HEK293 (cell line): ENCODE results near the gene TTLL10.

Experiments used
- CTCF ChIA-PET: fragments of 350-600 bp; formaldehyde crosslinking; extraction: SDS; loops from one replicate; lab custom pipeline; 2021; ENCODE audit warnings: antibody characterized with exemption; lab: Yijun Ruan, JAX
- POLR2A ChIA-PET: fragments of 300-600 bp; formaldehyde crosslinking; extraction: SDS; loops from one replicate; lab custom pipeline; 2020; ENCODE audit warnings: antibody characterized with exemption, inconsistent platforms; lab: Yijun Ruan, JAX
- H3K27ac ChIP-seq: fragments of 200-500 bp; sonication (Bioruptor generic); 2 replicates; pipeline ENCODE4 v1.5.1; 2014; ENCODE audit warnings: low read depth, low read length, control low read depth, inconsistent platforms; ENCODE audit errors: extremely low read depth
- H3K36me3 ChIP-seq, 2 experiments: fragments of 200-500 bp in 1 of 2; sonication (Bioruptor generic) in 1 of 2; 1 replicate in 1 of 2; 2 replicates in 1 of 2; pipeline ENCODE4 v1.5.1; 2014 to 2017; ENCODE audit warnings: inconsistent platforms in 2 of 2, low read length in 2 of 2; ENCODE audit not compliant: control insufficient read depth in 2 of 2, insufficient read depth in 1 of 2
- H3K4me1 ChIP-seq: fragments of 200-500 bp; sonication (Bioruptor generic); 2 replicates; pipeline ENCODE4 v1.5.1; 2014; ENCODE audit warnings: mild to moderate bottlenecking, low read length, inconsistent platforms; ENCODE audit not compliant: control insufficient read depth, insufficient read depth
- H3K4me3 ChIP-seq: 2 replicates; pipeline ENCODE4 v1.5.1; 2011; ENCODE audit warnings: low read depth, mild to moderate bottlenecking, control low read depth, low read length, moderate library complexity
- H3K9me3 ChIP-seq: fragments of 200-500 bp; sonication (Bioruptor generic); 2 replicates; pipeline ENCODE4 v1.5.1; 2014; ENCODE audit warnings: low read depth, low read length, inconsistent platforms; ENCODE audit not compliant: control insufficient read depth, insufficient read depth
- BCL11A ChIP-seq: fragments of 450-650 bp; formaldehyde crosslinking; IDR thresholded peaks from 2 replicates; pipeline ENCODE4 v1.5.1; 2016; ENCODE audit warnings: low read depth, missing biosample characterization, missing genetic modification characterization
- EGR2 ChIP-seq: fragments of 450-650 bp; formaldehyde crosslinking; IDR thresholded peaks from 2 replicates; pipeline ENCODE4 v1.5.1; 2016; ENCODE audit warnings: low read depth, missing biosample characterization, missing genetic modification characterization
- INSM2 ChIP-seq: fragments of 450-650 bp; formaldehyde crosslinking; IDR thresholded peaks from 2 replicates; pipeline ENCODE4 v1.5.1; 2016; ENCODE audit warnings: missing biosample characterization, missing genetic modification characterization
- KLF16 ChIP-seq: fragments of 450-650 bp; formaldehyde crosslinking; IDR thresholded peaks from 2 replicates; pipeline ENCODE4 v1.5.1; 2017; ENCODE audit warnings: missing biosample characterization, missing genetic modification characterization
- SCRT1 ChIP-seq: fragments of 450-650 bp; formaldehyde crosslinking; IDR thresholded peaks from 2 replicates; pipeline ENCODE4 v1.5.1; 2016; ENCODE audit warnings: missing biosample characterization, missing genetic modification characterization, borderline replicate concordance
- SCRT2 ChIP-seq: fragments of 450-650 bp; formaldehyde crosslinking; IDR thresholded peaks from 2 replicates; pipeline ENCODE4 v1.5.1; 2016; ENCODE audit warnings: missing biosample characterization, missing genetic modification characterization
- SP2 ChIP-seq: fragments of 450-650 bp; formaldehyde crosslinking; IDR thresholded peaks from 2 replicates; pipeline ENCODE4 v1.5.1; 2016; ENCODE audit warnings: missing biosample characterization, missing genetic modification characterization
- ZBTB1 ChIP-seq: fragments of 450-650 bp; formaldehyde crosslinking; IDR thresholded peaks from 2 replicates; pipeline ENCODE4 v1.5.1; 2016; ENCODE audit warnings: missing biosample characterization, missing genetic modification characterization
- ZBTB21 ChIP-seq: fragments of 450-650 bp; formaldehyde crosslinking; IDR thresholded peaks from 2 replicates; pipeline ENCODE4 v1.5.1; 2017; ENCODE audit warnings: missing biosample characterization, missing genetic modification characterization
- ZFP37 ChIP-seq: fragments of 450-650 bp; formaldehyde crosslinking; IDR thresholded peaks from 2 replicates; pipeline ENCODE4 v1.5.1; 2016; ENCODE audit warnings: missing biosample characterization, missing genetic modification characterization
- ZIC2 ChIP-seq: fragments of 450-650 bp; formaldehyde crosslinking; IDR thresholded peaks from 2 replicates; pipeline ENCODE4 v1.5.1; 2016; ENCODE audit warnings: missing biosample characterization, missing genetic modification characterization
- ZNF138 ChIP-seq: fragments of 450-650 bp; formaldehyde crosslinking; IDR thresholded peaks from 2 replicates; pipeline ENCODE4 v1.5.1; 2016; ENCODE audit warnings: missing biosample characterization, missing genetic modification characterization, borderline replicate concordance
- ZNF140 ChIP-seq: fragments of 450-650 bp; formaldehyde crosslinking; IDR thresholded peaks from 2 replicates; pipeline ENCODE4 v1.5.1; 2016; ENCODE audit warnings: missing biosample characterization, missing genetic modification characterization
- ZNF174 ChIP-seq: fragments of 450-650 bp; formaldehyde crosslinking; IDR thresholded peaks from 2 replicates; pipeline ENCODE4 v1.5.0; 2017; ENCODE audit warnings: missing biosample characterization, mild to moderate bottlenecking, missing genetic modification characterization
- ZNF175 ChIP-seq: fragments of 450-650 bp; formaldehyde crosslinking; IDR thresholded peaks from 2 replicates; pipeline ENCODE4 v1.5.1; 2016; ENCODE audit warnings: missing biosample characterization, missing genetic modification characterization
- ZNF221 ChIP-seq: fragments of 450-650 bp; formaldehyde crosslinking; IDR thresholded peaks from 2 replicates; pipeline ENCODE4 v1.5.1; 2017; ENCODE audit warnings: missing biosample characterization, missing genetic modification characterization, borderline replicate concordance
- ZNF223 ChIP-seq: fragments of 450-650 bp; formaldehyde crosslinking; IDR thresholded peaks from 2 replicates; pipeline ENCODE4 v1.5.1; 2016; ENCODE audit warnings: missing biosample characterization, missing genetic modification characterization
- ZNF24 ChIP-seq: fragments of 450-650 bp; formaldehyde crosslinking; IDR thresholded peaks from 2 replicates; pipeline ENCODE4 v1.5.1; 2016; ENCODE audit warnings: missing biosample characterization, missing genetic modification characterization
- ZNF266 ChIP-seq: fragments of 450-650 bp; formaldehyde crosslinking; IDR thresholded peaks from 2 replicates; pipeline ENCODE4 v1.5.1; 2016; ENCODE audit warnings: missing biosample characterization, missing genetic modification characterization, low read depth
- ZNF292 ChIP-seq: fragments of 450-650 bp; formaldehyde crosslinking; IDR thresholded peaks from 2 replicates; pipeline ENCODE4 v1.5.1; 2016; ENCODE audit warnings: low read depth, missing biosample characterization, missing genetic modification characterization, borderline replicate concordance
- ZNF366 ChIP-seq: fragments of 450-650 bp; formaldehyde crosslinking; conservative IDR thresholded peaks from 2 replicates; pipeline ENCODE4 v1.5.1; 2016; ENCODE audit warnings: missing biosample characterization, missing genetic modification characterization
- ZNF37A ChIP-seq: fragments of 450-650 bp; IDR thresholded peaks from 2 replicates; pipeline ENCODE4 v1.5.1; 2018; ENCODE audit warnings: missing biosample characterization, missing genetic modification characterization
- ZNF398 ChIP-seq: fragments of 450-650 bp; formaldehyde crosslinking; IDR thresholded peaks from 2 replicates; pipeline ENCODE4 v1.5.1; 2017; ENCODE audit warnings: missing biosample characterization, missing genetic modification characterization
- ZNF416 ChIP-seq: fragments of 450-650 bp; formaldehyde crosslinking; IDR thresholded peaks from 2 replicates; pipeline ENCODE4 v1.5.1; 2016; ENCODE audit warnings: missing biosample characterization, missing genetic modification characterization
- ZNF426 ChIP-seq: fragments of 450-650 bp; formaldehyde crosslinking; IDR thresholded peaks from 2 replicates; pipeline ENCODE4 v1.5.1; 2017; ENCODE audit warnings: missing biosample characterization, missing genetic modification characterization, mild to moderate bottlenecking, inconsistent platforms, moderate library complexity
- ZNF585B ChIP-seq: fragments of 450-650 bp; formaldehyde crosslinking; IDR thresholded peaks from 2 replicates; pipeline ENCODE4 v1.5.1; 2016; ENCODE audit warnings: missing biosample characterization, missing genetic modification characterization
- ZNF629 ChIP-seq: fragments of 450-650 bp; formaldehyde crosslinking; IDR thresholded peaks from 2 replicates; pipeline ENCODE4 v1.5.1; 2017; ENCODE audit warnings: missing biosample characterization, missing genetic modification characterization
- ZNF639 ChIP-seq: fragments of 450-650 bp; formaldehyde crosslinking; IDR thresholded peaks from 2 replicates; pipeline ENCODE4 v1.5.1; 2016; ENCODE audit warnings: missing biosample characterization, missing genetic modification characterization
- ZNF704 ChIP-seq: fragments of 450-650 bp; formaldehyde crosslinking; IDR thresholded peaks from 2 replicates; pipeline ENCODE4 v1.5.1; 2016; ENCODE audit warnings: missing biosample characterization, missing genetic modification characterization
- ZNF843 ChIP-seq: fragments of 450-650 bp; formaldehyde crosslinking; IDR thresholded peaks from 2 replicates; pipeline ENCODE4 v1.5.1; 2016; ENCODE audit warnings: missing biosample characterization, missing genetic modification characterization
- ZSCAN5A ChIP-seq: fragments of 450-650 bp; formaldehyde crosslinking; IDR thresholded peaks from 2 replicates; pipeline ENCODE4 v1.5.1; 2016; ENCODE audit warnings: missing biosample characterization, missing genetic modification characterization

TTLL10 gene

GRCh38 chr1:1170215-1171091, 3.2 kb upstream of the TTLL10 start:
- POLR2A ChIA-PET = interaction anchor here (0.6 kb wide), 1 partner anchor 60 kb away, joined by 5 read pairs; no protein-coding TSS in a partner anchor
- Histone ChIP-seq H3K4me3 (no peak overlapping the region), H3K4me1 (no peaks in the 10 kb centered on the region), H3K9me3 (no peaks in the 10 kb centered on the region), H3K36me3 (no peaks in the 10 kb centered on the region), H3K27ac (no peak overlapping the region)
- CTCF ChIA-PET = no interaction called here
- TF ChIP-seq ZNF221 (tag by site-specific recombination) (no peak), ZNF138 (tag by site-specific recombination) (no peak), BCL11A (tag by site-specific recombination) (0 out of 2 replicates have a peak, but pooled peaks have one; percentile 14), ZNF266 (tag by site-specific recombination) (no peak), ZNF629 (tag by site-specific recombination) (no peak), ZBTB1 (tag by site-specific recombination) (no peak), ZNF843 (tag by site-specific recombination) (no peak), ZNF37A (tag by site-specific recombination) (no peak), ZNF639 (tag by site-specific recombination) (no peak), SCRT1 (tag by site-specific recombination) (0 out of 2 replicates have a peak, but pooled peaks have one; percentile 35), ZNF140 (tag by site-specific recombination) (no peak), ZNF426 (tag by site-specific recombination) (no peak), INSM2 (tag by site-specific recombination) (no peak), ZNF223 (no peak), ZNF398 (tag by site-specific recombination) (peak; percentile 63), ZSCAN5A (no peak), ZNF175 (tag by site-specific recombination) (no peak), ZIC2 (tag by site-specific recombination) (no peak; the same call in 1 of the 2 replicates), ZNF292 (no peak), ZNF585B (no peak), ZNF366 (tag by site-specific recombination) (peak; percentile 68; the same call in 1 of the 2 replicates), ZFP37 (no peak), KLF16 (tag by site-specific recombination) (no peak), ZNF24 (no peak), SP2 (0 out of 2 replicates have a peak, but pooled peaks have one; percentile 17), EGR2 (peak; percentile 3; the same call in 1 of the 2 replicates), ZNF416 (tag by site-specific recombination) (no peak), ZNF704 (tag by site-specific recombination) (no peak), ZNF174 (tag by site-specific recombination) (no peak), ZBTB21 (tag by site-specific recombination) (no peak), SCRT2 (tag by site-specific recombination) (peak; percentile 58)
